Measurements from ENCODE around the gene WDR12.
A peak's percentile ranks its signal among the peaks of the same experiment; 100 is the strongest.
"Not testable (repeated sequence)": the region's sequence is repeated elsewhere in the genome, so short reads cannot be mapped to it uniquely, and the experiment has no call there.

WDR12 gene

GRCh38 chr2:202881570-202881969 lies 29.9 kb downstream of the WDR12 start:
- no peak for DNase-seq (ENCODE audit: low read depth)
- H3K4me3 ChIP-seq (ENCODE audit: low read depth, low read length) = no peak overlapping the region
- no peak for TF ChIP-seq CTCF (IDR thresholded peaks at IDR 0.05; ENCODE audit: insufficient read depth, low read depth, low read length, missing control alignments)

DNA sequence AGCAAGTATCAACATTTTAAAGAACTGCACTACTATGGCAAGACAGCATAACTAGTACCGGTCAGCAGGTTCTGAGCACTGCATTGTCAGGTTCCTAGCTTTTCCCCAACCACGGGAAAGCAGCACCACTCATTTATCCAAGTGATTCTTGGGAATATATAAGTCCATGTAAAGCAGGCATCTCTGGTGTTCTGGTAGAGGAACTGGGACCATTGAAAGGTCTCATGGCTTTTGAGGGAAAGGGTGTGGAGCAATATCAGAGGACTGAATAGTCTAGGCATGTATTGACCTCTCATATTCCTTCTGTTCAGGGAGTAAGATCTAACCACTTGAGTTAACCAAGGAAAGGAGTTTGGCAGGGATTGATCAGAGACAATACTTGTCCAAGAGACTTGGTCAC lies 33.8 kb downstream of the WDR12 start:
- no peak for TF ChIP-seq CTCF (IDR thresholded peaks at IDR 0.05; ENCODE audit: insufficient read depth, low read depth, low read length, missing control alignments)
- no peak for DNase-seq (ENCODE audit: low read depth)
- no peak overlapping the region for H3K4me3 ChIP-seq (ENCODE audit: low read depth, low read length)

DNA sequence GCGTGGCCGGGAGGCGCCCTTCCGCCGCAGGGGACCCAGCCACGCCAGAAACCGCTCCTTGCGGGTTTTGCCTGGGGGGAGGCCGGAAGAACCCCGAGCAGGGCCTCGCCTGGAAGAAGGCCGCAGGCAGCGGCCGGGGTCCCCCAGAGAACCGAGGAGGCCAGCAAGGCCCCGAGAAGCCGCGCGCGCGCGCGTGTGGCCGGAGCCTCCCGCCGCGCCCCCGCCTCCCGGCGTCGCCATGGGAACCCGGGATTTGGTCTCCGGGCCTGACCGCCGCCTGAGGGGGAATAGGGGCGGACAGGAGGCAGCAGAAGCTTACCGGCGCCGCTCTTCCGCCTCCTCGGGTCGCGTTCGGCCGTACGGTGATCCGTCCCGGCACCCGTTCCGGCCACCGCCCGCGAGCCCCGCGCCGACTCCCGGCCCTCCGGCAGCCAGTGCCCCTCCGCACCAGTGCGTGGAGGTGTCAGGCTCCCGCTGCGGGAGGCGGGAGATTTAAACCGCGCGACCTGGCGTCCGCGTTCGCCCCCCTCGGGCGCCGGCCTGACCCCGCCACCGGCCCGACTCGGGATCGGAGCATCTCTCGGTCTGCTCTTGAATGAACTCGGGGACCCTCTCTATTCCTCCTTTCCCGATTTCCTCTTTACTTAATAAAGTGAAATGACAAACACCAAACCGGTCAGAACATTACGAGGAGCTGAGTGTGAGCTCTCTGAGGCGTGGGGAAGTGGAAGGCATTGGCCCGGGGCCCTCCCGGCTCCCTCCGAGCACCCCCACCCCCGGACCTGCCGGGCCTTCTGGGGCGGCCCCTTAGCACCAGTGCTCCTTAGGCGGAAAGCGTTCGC lies 40.0 kb downstream of the WDR12 start, which contains the start of gene ICA1L:
ICA1L (minus strand) TSS at position 467 of the 842 bp plus-strand sequence. CDS start 42,757 bp downstream, outside the sequence.
- no peak for TF ChIP-seq CTCF (IDR thresholded peaks at IDR 0.05; ENCODE audit: insufficient read depth, low read depth, low read length, missing control alignments)
- H3K4me3 ChIP-seq (ENCODE audit: low read depth, low read length) = peak within 1 kb of the TSS; percentile 82
- DNase-seq (ENCODE audit: low read depth) = peak; percentile 64

- TF ChIP-seq CTCF (IDR thresholded peaks at IDR 0.05; ENCODE audit: insufficient read depth, low read depth, low read length, missing control alignments) = peak; percentile 72
- DNase-seq (ENCODE audit: low read depth) = peak; percentile 78
- H3K4me3 ChIP-seq (ENCODE audit: low read depth, low read length) = peak overlapping the region; percentile 82
These were observed 40.8 kb downstream of the WDR12 start for GRCh38 chr2:202870431-202871299.

- H3K4me3 ChIP-seq (ENCODE audit: low read depth, low read length) = no peak overlapping the region
- no peak for DNase-seq (ENCODE audit: low read depth)
- no peak for TF ChIP-seq CTCF (IDR thresholded peaks at IDR 0.05; ENCODE audit: insufficient read depth, low read depth, low read length, missing control alignments)
These were observed 49.5 kb downstream of the WDR12 start for GRCh38 chr2:202861987-202862386.

GRCh38 chr2:202858601-202859000 lies 52.9 kb downstream of the WDR12 start:
- no peak overlapping the region for H3K4me3 ChIP-seq (ENCODE audit: low read depth, low read length)
- TF ChIP-seq CTCF (IDR thresholded peaks at IDR 0.05; ENCODE audit: insufficient read depth, low read depth, low read length, missing control alignments) = no peak
- no peak for DNase-seq (ENCODE audit: low read depth)

- H3K4me3 ChIP-seq (ENCODE audit: low read depth, low read length); DNase-seq (ENCODE audit: low read depth): not testable (repeated sequence)
These were observed 62.1 kb downstream of the WDR12 start for GRCh38 chr2:202849343-202849742.

All from GM12865 (cell line).